ENCODE data around the gene CAPSL. TPM values are rescaled to one million over a fixed set of nuclear protein-coding genes. Genes with fewer than 3 reads are reported as not detected.
"Not testable (repeated sequence)": the region's sequence is repeated elsewhere in the genome, so short reads cannot be mapped to it uniquely, and the experiment has no call there.

CAPSL gene
- total RNA-seq, 2 donors from 2014 or later = not detected

GRCh38 chr5:35881758-35882157 is 56.7 kb downstream of the CAPSL start:
- DNase-seq (no peak), ATAC-seq (no peak)
- intact Hi-C loops (cut with DNase I) = no loop called here

- DNase-seq (no peak), ATAC-seq (no peak)
- intact Hi-C loops (cut with DNase I) = no loop called here
These were observed 58.3 kb downstream of the CAPSL start for GRCh38 chr5:35880156-35880555.

GRCh38 chr5:35879649-35880048 is 58.8 kb downstream of the CAPSL start:
- intact Hi-C loops (cut with DNase I) = no loop called here
- no peak for ATAC-seq
- DNase-seq = no peak

GRCh38 chr5:35879096-35879495 is 59.3 kb downstream of the CAPSL start:
- intact Hi-C loops (cut with DNase I) = no loop called here
- ATAC-seq = no peak
- no peak for DNase-seq

- DNase-seq = no peak
- intact Hi-C loops (cut with DNase I) = no loop called here
- no peak for ATAC-seq
These were observed 60.3 kb downstream of the CAPSL start for GRCh38 chr5:35878079-35878478.

GRCh38 chr5:35877655-35878054 is 60.8 kb downstream of the CAPSL start:
- ATAC-seq = no peak
- intact Hi-C loops (cut with DNase I) = no loop called here
- DNase-seq = no peak

- intact Hi-C loops (cut with DNase I) = no loop called here
- ATAC-seq = no peak
- DNase-seq = no peak
These were observed 61.5 kb downstream of the CAPSL start for GRCh38 chr5:35876922-35877321.

- DNase-seq = no peak
- ATAC-seq = no peak
These were observed 62.0 kb downstream of the CAPSL start for GRCh38 chr5:35876454-35876853.

GRCh38 chr5:35870605-35871004 is 67.8 kb downstream of the CAPSL start:
- ATAC-seq = no peak
- intact Hi-C loops (cut with DNase I) = no loop called here

More at GRCh38 chr5:35876454-35876853, 62.0 kb downstream of the CAPSL start:
- intact Hi-C loops (cut with DNase I) = no loop called here

GRCh38 chr5:35869685-35870277 is 68.6 kb downstream of the CAPSL start:
- intact Hi-C loops (cut with DNase I) = no loop called here
- ATAC-seq (no peak), DNase-seq (no peak)

More at GRCh38 chr5:35870605-35871004, 67.8 kb downstream of the CAPSL start:
- DNase-seq = no peak

GRCh38 chr5:35867998-35868397 is 70.4 kb downstream of the CAPSL start:
- intact Hi-C loops (cut with DNase I) = no loop called here
- no peak for ATAC-seq

GRCh38 chr5:35863159-35863558 is 75.3 kb downstream of the CAPSL start:
- ATAC-seq = no peak
- intact Hi-C loops (cut with DNase I) = no loop called here

More at GRCh38 chr5:35867998-35868397, 70.4 kb downstream of the CAPSL start:
- no peak for DNase-seq

GRCh38 chr5:35862126-35862525 is 76.3 kb downstream of the CAPSL start:
- ATAC-seq = no peak

More at GRCh38 chr5:35863159-35863558, 75.3 kb downstream of the CAPSL start:
- DNase-seq = no peak

GRCh38 chr5:35861718-35862117 is 76.7 kb downstream of the CAPSL start:
- intact Hi-C loops (cut with DNase I) = no loop called here
- peak in 1 of 2 donors; percentile 49 for ATAC-seq
- DNase-seq = no peak

More at GRCh38 chr5:35862126-35862525, 76.3 kb downstream of the CAPSL start:
- intact Hi-C loops (cut with DNase I) = no loop called here
- DNase-seq = no peak

GRCh38 chr5:35860686-35861085 is 77.7 kb downstream of the CAPSL start:
- DNase-seq (no peak), ATAC-seq (no peak)
- intact Hi-C loops (cut with DNase I) = no loop called here

GRCh38 chr5:35859101-35859661 is 79.2 kb downstream of the CAPSL start:
- no peak for ATAC-seq
- intact Hi-C loops (cut with DNase I) = no loop called here
- no peak for DNase-seq

GRCh38 chr5:35857606-35858205 is 80.7 kb downstream of the CAPSL start:
- ATAC-seq (peak in 1 of 2 donors; percentile 61), DNase-seq (no peak)
- intact Hi-C loops (cut with DNase I) = no loop called here

GRCh38 chr5:35856765-35857351 is 81.6 kb downstream of the CAPSL start, which contains the start of gene IL7R:
IL7R (plus strand) TSS chr5:35856891; CDS start chr5:35856978, 87 bp downstream.
- DNase-seq = no peak
- ATAC-seq = peak; percentile 52 to 55
- intact Hi-C loops (cut with DNase I) = no loop called here

GRCh38 chr5:35856186-35856764 is 82.1 kb downstream of the CAPSL start:
- ATAC-seq = not testable (repeated sequence)

GRCh38 chr5:35855187-35855586 is 83.2 kb downstream of the CAPSL start:
- ATAC-seq = no peak

More at GRCh38 chr5:35856186-35856764, 82.1 kb downstream of the CAPSL start:
- intact Hi-C loops (cut with DNase I); DNase-seq: not testable (repeated sequence)

More at GRCh38 chr5:35855187-35855586, 83.2 kb downstream of the CAPSL start:
- intact Hi-C loops (cut with DNase I) = no loop called here
- no peak for DNase-seq

Measured in left cardiac atrium (tissue), 4 donors.